ENCODE measurements around the gene NDUFAF3. TPM values are rescaled to one million over a fixed set of nuclear protein-coding genes. Genes with fewer than 3 reads are reported as not detected.

The NDUFAF3 gene
- total RNA-seq, 1 experiment from 2014 or later = 91.0 TPM

- no peaks in the 10 kb centered on the region for H3K9me3 ChIP-seq (ENCODE audit: control insufficient read depth in 1 of 2, insufficient read depth in 1 of 2, low read depth in 1 of 2, low read length in 2 of 2)
- ChIA-PET CTCF (interaction anchor here (0.6 to 3.3 kb wide), 3 partner anchors 11 to 101 kb away, joined by 3 to 16 read pairs (median 15); partner anchors contain the start of gene WDR6), POLR2A (interaction anchor here (2.0 to 5.3 kb wide), 4 partner anchors 10 to 76 kb away, joined by 5 to 41 read pairs (median 22); partner anchors contain the start of genes IMPDH2, QRICH1 and WDR6), RAD21 (ENCODE audit: low non-redundant PET in 1 of 2, low total read pairs in 2 of 2, uncharacterized antibody in 2 of 2, unreplicated experiment in 2 of 2) (interaction anchor here in 1 of 2 experiments (1.0 kb wide), 1 partner anchor 11 kb away, joined by 3 read pairs; the partner anchor contains the start of gene WDR6)
- BruUV-seq (replicated peaks) = no TSS peak
- H3K4me1 ChIP-seq (ENCODE audit: control insufficient read depth in 1 of 2, insufficient read depth in 2 of 2, low read length in 2 of 2) = peaks cover 16 to 48% of the 10 kb centered on the region in 2 experiments
- H3K79me2 ChIP-seq (ENCODE audit: insufficient read depth, low read length) = peaks cover 48% of the 10 kb centered on the region
- H3K9me2 ChIP-seq (ENCODE audit: insufficient read depth) = no peaks in the 10 kb centered on the region
- no peaks in the 10 kb centered on the region for H3K27me3 ChIP-seq (ENCODE audit: insufficient read depth, low read length)
- peak within 1 kb of the TSS; percentile 61 to 80 for H3K4me3 ChIP-seq (replicated peaks in 1 of 2; ENCODE audit: low read depth in 1 of 2, low read length in 2 of 2)
- peak within 1 kb of the TSS; percentile 99 for H3K9ac ChIP-seq (ENCODE audit: low read length)
- H3K4me2 ChIP-seq (ENCODE audit: low read length) = peak within 1 kb of the TSS; percentile 90
- DNase-seq (ENCODE audit: low read depth, low spot score) (peak; percentile 79), ATAC-seq (peak; percentile 54)
- H2AFZ ChIP-seq (ENCODE audit: low read depth, low read length, poor library complexity, severe bottlenecking) = no peak within 1 kb of the TSS
- intact Hi-C loops (cut with micrococcal nuclease) = loop anchor here (1.0 kb wide), 1 partner anchor 11 kb away; the partner anchor contains the start of gene WDR6
- H4K20me1 ChIP-seq (ENCODE audit: insufficient read depth) = no peaks in the 10 kb centered on the region
- peak within 1 kb of the TSS; percentile 99 for H3K27ac ChIP-seq (ENCODE audit: low read depth, low read length)
- TF ChIP-seq TCF7L2 (IDR thresholded peaks at IDR 0.05; ENCODE audit: borderline replicate concordance, extremely low read depth, insufficient read depth, insufficient read length) (peak; percentile 79), EZH2 (IDR thresholded peaks at IDR 0.05) (no peak), POLR2A (IDR thresholded peaks at IDR 0.05; ENCODE audit: borderline replicate concordance, extremely low read depth, insufficient read depth, insufficient read length) (peak; percentile 59), REST (IDR thresholded peaks at IDR 0.05; ENCODE audit: low read depth) (no peak), POLR2AphosphoS5 (IDR thresholded peaks at IDR 0.05; ENCODE audit: low read depth, low read length) (peak; percentile 89), ZFX (IDR thresholded peaks at IDR 0.05) (peak; percentile 64; the same call in 1 of the 2 replicates), ZBTB33 (IDR thresholded peaks at IDR 0.05; ENCODE audit: extremely low read depth, insufficient replicate concordance, low read length) (peak; percentile 7)
- peaks cover 13 to 33% of the 10 kb centered on the region in 2 experiments; a peak in 3 of 4 replicates for H3K36me3 ChIP-seq (ENCODE audit: control insufficient read depth in 1 of 2, insufficient read depth in 2 of 2, low read length in 2 of 2)
Observed at GRCh38 chr3:49017971-49018706, 3.8 kb upstream of the NDUFAF3 start, which contains the start of gene DALRD3. Gene DALRD3, minus strand, starts transcription at chr3:49018580. Its CDS starts 16 bp downstream, at chr3:49018564.

Data from HCT116 (cell line).